AG09309 (cell line): Measurements from ENCODE around the gene ZDHHC22.

Experiments used
- DNase-seq: peaks from one replicate; pipeline ENCODE4 v3.0.0-alpha.2; 2010; ENCODE audit warnings: low read depth
- H3K4me3 ChIP-seq: 2 replicates; pipeline ENCODE4 v1.5.1; 2011; ENCODE audit warnings: mild to moderate bottlenecking, low read depth, low read length, moderate library complexity; ENCODE audit not compliant: control insufficient read depth
- CTCF ChIP-seq: IDR thresholded peaks from 2 replicates; pipeline ENCODE4 v1.5.1; 2011; ENCODE audit warnings: mild to moderate bottlenecking, low read depth, low read length, inconsistent platforms; ENCODE audit not compliant: insufficient read depth, control insufficient read depth; ENCODE audit errors: missing control alignments

Gene ZDHHC22

DNA sequence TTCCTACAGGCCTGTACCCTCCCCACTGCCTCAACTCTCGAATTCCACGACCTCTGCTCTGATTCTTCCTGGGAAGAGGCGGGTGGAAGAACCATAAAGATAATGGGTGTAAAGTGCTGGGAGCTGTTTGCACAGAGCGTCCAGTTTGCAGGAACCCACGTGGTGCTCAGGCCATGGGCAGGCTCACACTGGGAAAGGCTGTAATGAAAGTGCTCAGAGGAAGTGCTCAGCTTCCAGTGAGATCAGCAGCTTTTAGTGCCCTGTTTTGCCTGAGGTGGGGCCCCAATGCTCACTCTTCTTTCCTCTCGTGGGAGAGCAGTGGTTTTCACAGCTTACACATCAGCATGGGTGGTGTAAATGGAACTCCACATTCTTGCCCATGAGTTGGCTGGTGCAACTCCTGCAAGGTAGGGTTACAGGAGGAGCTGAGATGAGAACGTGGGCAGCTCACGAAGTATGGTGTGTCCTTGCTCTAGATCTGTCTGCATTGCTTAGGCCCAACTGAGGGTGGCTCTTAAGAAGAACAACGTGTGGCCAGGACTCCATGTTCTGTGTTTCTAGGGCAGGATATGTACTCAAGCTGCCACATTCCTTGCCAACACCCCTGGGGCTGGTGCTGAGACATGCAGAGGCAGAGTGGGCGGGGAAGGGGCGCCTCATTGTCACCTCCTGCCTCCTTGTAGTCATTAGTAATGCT is 43.0 kb upstream of the ZDHHC22 start:
- no peak overlapping the region for H3K4me3 ChIP-seq
- no peak for TF ChIP-seq CTCF
- no peak for DNase-seq

DNA sequence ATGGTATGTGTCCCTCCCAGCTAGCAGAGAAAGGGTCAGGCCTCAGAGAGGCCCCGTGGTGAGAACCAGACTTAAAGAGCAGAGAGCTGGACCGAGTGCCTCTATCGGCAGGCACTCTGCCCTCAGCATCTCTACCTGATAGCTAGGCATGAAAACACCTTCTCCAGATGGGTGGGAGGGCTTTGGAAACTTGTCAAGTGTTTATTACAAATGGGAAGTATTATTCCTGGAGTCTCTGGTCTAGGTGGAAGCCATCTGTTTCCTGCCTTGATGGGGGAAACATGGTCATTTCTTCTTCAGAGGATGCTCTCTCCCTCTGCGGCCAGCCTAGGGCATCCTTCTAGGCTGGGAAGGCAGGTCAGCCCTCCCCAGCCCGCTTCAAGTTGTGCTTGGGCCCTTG is 42.3 kb upstream of the ZDHHC22 start:
- no peak overlapping the region for H3K4me3 ChIP-seq
- TF ChIP-seq CTCF, result no peak
- no peak for DNase-seq

GRCh38 chr14:77181603-77182437 is 40.2 kb upstream of the ZDHHC22 start, which contains the start of gene TMEM63C:
TMEM63C (plus strand) TSS chr14:77181798; CDS start chr14:77218814, 37,016 bp downstream.
- DNase-seq, result no peak
- TF ChIP-seq CTCF, result no peak
- no peak within 1 kb of the TSS for H3K4me3 ChIP-seq

- no peak for DNase-seq
- H3K4me3 ChIP-seq, result no peak overlapping the region
- TF ChIP-seq CTCF, result no peak
These were observed 39.4 kb upstream of the ZDHHC22 start for GRCh38 chr14:77180726-77181602.

- H3K4me3 ChIP-seq, result no peak overlapping the region
- DNase-seq, result no peak
- TF ChIP-seq CTCF, result no peak
These were observed 37.1 kb upstream of the ZDHHC22 start for GRCh38 chr14:77178656-77179055.

DNA sequence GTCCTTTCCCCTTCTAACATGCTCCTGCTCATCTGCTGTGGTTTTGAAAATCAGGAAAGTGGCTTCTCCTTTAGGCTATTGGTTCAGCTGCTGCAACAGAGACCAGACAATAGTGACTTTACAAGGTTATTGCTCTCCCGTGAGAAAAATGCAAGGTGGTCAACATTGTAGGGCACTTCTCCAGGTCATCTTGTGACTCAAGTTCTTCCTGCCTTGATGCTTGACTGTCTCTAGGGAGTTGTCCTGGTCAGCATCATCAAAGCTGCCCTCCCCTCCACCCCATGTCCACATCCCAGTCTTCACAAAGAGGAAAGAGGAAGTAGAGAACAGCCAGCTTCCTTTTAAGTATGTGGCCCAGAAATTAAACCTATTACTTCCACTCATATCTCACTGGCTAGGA is 36.1 kb upstream of the ZDHHC22 start:
- no peak overlapping the region for H3K4me3 ChIP-seq
- DNase-seq, result no peak
- no peak for TF ChIP-seq CTCF
